Right lobe of liver (tissue), 6 donors: ENCODE data around the gene CELF6. TPM values are rescaled to one million over a fixed set of nuclear protein-coding genes. Genes with fewer than 3 reads are reported as not detected.

ENCODE experiments used
- ATAC-seq, 4 donors: fragments of 200-7000 bp; cut with Tn5 transposase; one replicate each; pipeline ENCODE4 v1.9.1; 2020; ENCODE audit warnings: mild to moderate bottlenecking in 4 of 4, moderate library complexity in 4 of 4
- DNase-seq, 3 donors: peaks; one replicate each; pipeline ENCODE4 v3.0.0-alpha.2; 2020
- H3K27ac ChIP-seq, 3 donors: fragments of 200-600 bp; one replicate each; pipeline ENCODE4 v1.8.0; 2022
- H3K27me3 ChIP-seq, 2 donors: fragments of 200-600 bp; one replicate each; pipeline ENCODE4 v1.8.0; 2022
- H3K36me3 ChIP-seq, 4 donors: fragments of 200-600 bp; sonication (generic) in 1 of 4; one replicate each; pipeline versions ENCODE4 v1.5.1 to v1.8.0; 2017 to 2022; ENCODE audit warnings: control low read depth in 1 of 4
- H3K4me1 ChIP-seq, 4 donors: fragments of 200-600 bp; sonication (generic) in 1 of 4; one replicate each; pipeline versions ENCODE4 v1.5.1 to v1.8.0; 2017 to 2022; ENCODE audit warnings: control low read depth in 1 of 4
- H3K4me3 ChIP-seq, 3 donors: fragments of 200-600 bp; one replicate each; pipeline ENCODE4 v1.8.0; 2022
- H3K9me3 ChIP-seq, 4 donors: fragments of 200-600 bp; sonication (generic) in 1 of 4; one replicate each; pipeline versions ENCODE4 v1.5.1 to v1.8.0; 2017 to 2022; ENCODE audit warnings: control low read depth in 1 of 4
- CTCF ChIP-seq, 4 donors: fragments of 200-600 bp in 3 of 4; fragments of 450-650 bp in 1 of 4; IDR thresholded peaks; one replicate each; pipeline versions ENCODE4 v1.5.1 to v1.8.0; 2016 to 2022; ENCODE audit warnings: antibody characterized with exemption in 4 of 4, mild to moderate bottlenecking in 2 of 4
- POLR2A ChIP-seq: fragments of 450-650 bp; IDR thresholded peaks from one replicate; pipeline ENCODE4 v1.6.1; 2017; ENCODE audit warnings: antibody characterized with exemption, mild to moderate bottlenecking
- WGBS: methylation state at CpG from one replicate; pipeline ENCODE4 v1.1.6; 2018; ENCODE audit warnings: low coverage, low lambda C conversion rate; ENCODE audit not compliant: insufficient coverage; ENCODE audit errors: missing lambda C conversion rate; 5-methylcytosine and 5-hydroxymethylcytosine counted together
- intact Hi-C, 2 donors: fragments of 100-400 bp; cut with DNase I; formaldehyde crosslinking; loops; one replicate each; pipeline versions ENCODE4 v1.11.2 to v1.14.1; 2022
- total RNA-seq, 6 experiments: library from RNA; depleted of rRNA in 2 of 6; stranded (reverse); fragments of >200 nt in 2 of 6; fragmentation: NEBNext Ultra II Directional in 3 of 6; extraction: Animal tissue kit (Norgen Biotek cat#: 25700) in 3 of 6; gene quantifications; one replicate each; pipeline versions ENCODE4 v1.1.0 to v1.2.4, GENCODE V29; 2016 to 2023
- donor health status: DM: no; HTN: yes; CAD: no.
- donor health status: DM: no; HTN: no; CAD: no.
- donor health status: DM: no; HTN: no; CAD: no.
- donor health status: DM: no; HTN: yes; CAD: no.
- donor health status: DM: no; HTN: yes; CAD: no.

The CELF6 gene
- total RNA-seq, 6 experiments from 2014 or later: 0.47 to 1.7 (median 1.2) TPM

GRCh38 chr15:72302955-72303354, 17.0 kb downstream of the CELF6 start:
- intact Hi-C loops: no loop called here
- DNase-seq: peak in 1 of 3 donors; percentile 6
- Histone ChIP-seq H3K4me1 (no peaks in the 10 kb centered on the region), H3K27ac (no peak overlapping the region), H3K27me3 (no peaks in the 10 kb centered on the region), H3K4me3 (no peak overlapping the region), H3K36me3 (no peaks in the 10 kb centered on the region), H3K9me3 (no peaks in the 10 kb centered on the region)
- 50% methylated on average over 1 of the region's 1 CpG for WGBS
- no peak for ATAC-seq
- TF ChIP-seq POLR2A (no peak), CTCF (IDR thresholded peaks at IDR 0.05) (no peak)

GRCh38 chr15:72289597-72290325, 30.2 kb downstream of the CELF6 start:
- Histone ChIP-seq H3K9me3 (no peaks in the 10 kb centered on the region), H3K27me3 (no peaks in the 10 kb centered on the region), H3K4me3 (no peak overlapping the region), H3K27ac (no peak overlapping the region), H3K4me1 (no peaks in the 10 kb centered on the region), H3K36me3 (no peaks in the 10 kb centered on the region)
- peak in 1 of 4 donors; percentile 7 for ATAC-seq
- TF ChIP-seq POLR2A (no peak), CTCF (IDR thresholded peaks at IDR 0.05) (no peak)
- WGBS: no CpG with 5 or more reads among the region's 52 CpGs
- intact Hi-C loops: loop anchor here (10.0 kb wide), 2 partner anchors 85 to 95 kb away; partner anchors contain the start of gene GRAMD2A (in 1 of the 2)
- no peak for DNase-seq

GRCh38 chr15:72288796-72289596, 31.0 kb downstream of the CELF6 start:
- Histone ChIP-seq H3K4me1 (no peaks in the 10 kb centered on the region), H3K36me3 (no peaks in the 10 kb centered on the region), H3K27me3 (no peaks in the 10 kb centered on the region), H3K9me3 (no peaks in the 10 kb centered on the region), H3K4me3 (no peak overlapping the region), H3K27ac (no peak overlapping the region)
- no peak for DNase-seq
- TF ChIP-seq POLR2A (no peak), CTCF (IDR thresholded peaks at IDR 0.05) (no peak)
- WGBS: 95% methylated on average over 9 of the region's 49 CpGs
- intact Hi-C loops: loop anchor here (10.0 kb wide), 2 partner anchors 84 to 94 kb away; partner anchors contain the start of gene GRAMD2A (in 1 of the 2)
- ATAC-seq: no peak

GRCh38 chr15:72285927-72286516, 33.9 kb downstream of the CELF6 start:
- WGBS: 51% methylated on average over 9 of the region's 10 CpGs
- H3K4me1 ChIP-seq: peaks cover 0 to 5% (median 2%) of the 10 kb centered on the region in 4 donors
- DNase-seq (peak in 2 of 3 donors; percentile 60 to 68), ATAC-seq (peak; percentile 73 to 87 (median 84))
- no peaks in the 10 kb centered on the region for H3K27me3 ChIP-seq
- no peak overlapping the region for H3K27ac ChIP-seq
- intact Hi-C loops: loop anchor here (10.0 kb wide), 2 partner anchors 81 to 91 kb away; partner anchors contain the start of gene GRAMD2A (in 1 of the 2)
- H3K4me3 ChIP-seq: no peak overlapping the region
- no peak for TF ChIP-seq POLR2A
- TF ChIP-seq CTCF (IDR thresholded peaks at IDR 0.05): peak; percentile 36 to 71 (median 64)
- no peaks in the 10 kb centered on the region for H3K9me3 ChIP-seq
- H3K36me3 ChIP-seq: no peaks in the 10 kb centered on the region
